Loucy (cell line): ENCODE data around the gene GRB7.

Experiments
- H2AFZ ChIP-seq: fragments of 200-600 bp; sonication (generic); 2 replicates; pipeline ENCODE4 v1.6.0; 2016; ENCODE audit warnings: antibody characterized with exemption, mild to moderate bottlenecking, low read length, moderate library complexity
- H3F3A ChIP-seq: fragments of 200-600 bp; 2 replicates; pipeline ENCODE4 v1.6.0; 2016; ENCODE audit warnings: antibody characterized with exemption, low read depth, mild to moderate bottlenecking
- H3K27me3 ChIP-seq: fragments of 200-600 bp; sonication (generic); 2 replicates; pipeline ENCODE4 v1.6.1; 2014; ENCODE audit warnings: low read length, mild to moderate bottlenecking; ENCODE audit not compliant: insufficient read depth, poor library complexity, severe bottlenecking
- H3K36me3 ChIP-seq: fragments of 200-600 bp; sonication (generic); 2 replicates; pipeline ENCODE4 v1.6.1; 2016; ENCODE audit warnings: low read length; ENCODE audit not compliant: insufficient read depth
- H3K4me1 ChIP-seq: fragments of 200-600 bp; sonication (generic); 2 replicates; pipeline ENCODE4 v1.5.1; 2014; ENCODE audit warnings: low read length, mild to moderate bottlenecking; ENCODE audit not compliant: insufficient read depth, poor library complexity, severe bottlenecking
- H3K4me2 ChIP-seq: fragments of 200-600 bp; sonication (generic); 2 replicates; pipeline ENCODE4 v1.6.0; 2014; ENCODE audit warnings: antibody characterized with exemption, low read length, low read depth, mild to moderate bottlenecking; ENCODE audit not compliant: poor library complexity, severe bottlenecking
- H3K4me3 ChIP-seq: fragments of 200-600 bp; sonication (generic); 2 replicates; pipeline ENCODE4 v1.5.1; 2014; ENCODE audit warnings: low read length, mild to moderate bottlenecking, mixed read lengths; ENCODE audit not compliant: poor library complexity, severe bottlenecking
- H3K79me2 ChIP-seq: fragments of 200-600 bp; sonication (generic); 2 replicates; pipeline ENCODE4 v1.6.1; 2014; ENCODE audit warnings: low read length; ENCODE audit not compliant: insufficient read depth
- H3K9ac ChIP-seq: fragments of 200-600 bp; sonication (generic); 2 replicates; pipeline ENCODE4 v1.6.0; 2014; ENCODE audit warnings: mild to moderate bottlenecking, low read depth, low read length, moderate library complexity; ENCODE audit not compliant: poor library complexity, severe bottlenecking
- H3K9me2 ChIP-seq: fragments of 200-600 bp; sonication (generic); replicated peaks from 2 replicates; pipeline ENCODE4 v1.6.1; 2016; ENCODE audit warnings: low read depth, low read length, mixed read lengths
- H3K9me3 ChIP-seq: fragments of 200-600 bp; sonication (generic); 2 replicates; pipeline ENCODE4 v1.6.1; 2014; ENCODE audit warnings: mild to moderate bottlenecking, antibody characterized with exemption, low read length, low read depth; ENCODE audit not compliant: insufficient read depth
- H4K20me1 ChIP-seq: fragments of 200-600 bp; sonication (generic); 2 replicates; pipeline ENCODE4 v1.6.0; 2014; ENCODE audit warnings: antibody characterized with exemption, low read length, mild to moderate bottlenecking; ENCODE audit not compliant: insufficient read depth, poor library complexity, severe bottlenecking
- CTCF ChIP-seq: fragments of 200-600 bp; sonication (generic); conservative IDR thresholded peaks from 2 replicates; pipeline ENCODE4 v1.5.1; 2014; ENCODE audit warnings: mild to moderate bottlenecking, antibody characterized with exemption, low read length
- EZH2phosphoT487 ChIP-seq: fragments of 200-600 bp; IDR thresholded peaks from 2 replicates; pipeline ENCODE4 v1.6.1; 2018; ENCODE audit warnings: antibody characterized with exemption, mild to moderate bottlenecking, moderate library complexity, borderline replicate concordance

Gene GRB7

GRCh38 chr17:39738568-39738901, 797 bp downstream of the GRB7 start:
- H3K9me3 ChIP-seq = no peaks in the 10 kb centered on the region
- H3K9ac ChIP-seq = no peak overlapping the region
- H2AFZ ChIP-seq = no peak overlapping the region
- H3K9me2 ChIP-seq = no peaks in the 10 kb centered on the region
- H3K4me1 ChIP-seq = no peaks in the 10 kb centered on the region
- H3K79me2 ChIP-seq = no peaks in the 10 kb centered on the region
- no peaks in the 10 kb centered on the region for H4K20me1 ChIP-seq
- no peaks in the 10 kb centered on the region for H3F3A ChIP-seq
- no peaks in the 10 kb centered on the region for H3K36me3 ChIP-seq
- H3K4me2 ChIP-seq = no peak overlapping the region
- no peaks in the 10 kb centered on the region for H3K27me3 ChIP-seq
- TF ChIP-seq CTCF = no peak
- no peak for TF ChIP-seq EZH2phosphoT487
- H3K4me3 ChIP-seq = no peak overlapping the region

GRCh38 chr17:39738983-39739884, 1.5 kb downstream of the GRB7 start:
- H3K9me2 ChIP-seq = no peaks in the 10 kb centered on the region
- no peaks in the 10 kb centered on the region for H3K9me3 ChIP-seq
- no peaks in the 10 kb centered on the region for H3F3A ChIP-seq
- H3K4me3 ChIP-seq = no peak overlapping the region
- no peaks in the 10 kb centered on the region for H3K79me2 ChIP-seq
- no peaks in the 10 kb centered on the region for H3K27me3 ChIP-seq
- TF ChIP-seq CTCF (no peak), EZH2phosphoT487 (no peak)
- no peaks in the 10 kb centered on the region for H4K20me1 ChIP-seq
- no peak overlapping the region for H2AFZ ChIP-seq
- no peaks in the 10 kb centered on the region for H3K4me1 ChIP-seq
- no peak overlapping the region for H3K4me2 ChIP-seq
- H3K36me3 ChIP-seq = no peaks in the 10 kb centered on the region
- H3K9ac ChIP-seq = no peak overlapping the region

- Histone ChIP-seq H3F3A (no peaks in the 10 kb centered on the region), H3K4me3 (no peak overlapping the region), H3K36me3 (no peaks in the 10 kb centered on the region), H3K27me3 (no peaks in the 10 kb centered on the region), H3K9me2 (no peaks in the 10 kb centered on the region), H3K4me1 (no peaks in the 10 kb centered on the region), H3K79me2 (no peaks in the 10 kb centered on the region), H3K4me2 (no peak overlapping the region), H3K9me3 (no peaks in the 10 kb centered on the region), H2AFZ (no peak overlapping the region), H4K20me1 (no peaks in the 10 kb centered on the region), H3K9ac (no peak overlapping the region)
- no peak for TF ChIP-seq CTCF
- TF ChIP-seq EZH2phosphoT487 = no peak
Observed at GRCh38 chr17:39739885-39740356, 2.2 kb downstream of the GRB7 start.
